ENCODE data around the gene SCUBE1.

GRCh38 chr22:43171019-43171491 lies 172.1 kb downstream of the SCUBE1 start:
- TF ChIP-seq CTCF (IDR thresholded peaks at IDR 0.05), result no peak
- TF ChIP-seq EP300 (IDR thresholded peaks at IDR 0.05), result no peak
- TF ChIP-seq POLR2A (IDR thresholded peaks at IDR 0.05; ENCODE audit: low read depth), result no peak
